Naive thymus-derived CD4-positive, alpha-beta T cell (primary cell): ENCODE data around the gene PROSER2. TPM values are rescaled to one million over a fixed set of nuclear protein-coding genes. Genes with fewer than 3 reads are reported as not detected.

ENCODE experiments used
- ATAC-seq: fragments of 150-1000 bp; cut with Tn5 transposase; 2 replicates; pipeline ENCODE4 v1.10.0; 2021; ENCODE audit warnings: mild to moderate bottlenecking, moderate library complexity
- CTCF ChIA-PET: fragments of 350-600 bp; sonication (Branson Sonifier 250); formaldehyde crosslinking; loops from one replicate; lab custom pipeline; 2021; ENCODE audit warnings: antibody characterized with exemption; lab: Charles Lee
- POLR2A ChIA-PET: fragments of 350-600 bp; sonication (Branson Sonifier 250); formaldehyde crosslinking; loops from one replicate; lab custom pipeline; 2021; ENCODE audit warnings: antibody characterized with exemption, inconsistent platforms; lab: Charles Lee
- DNase-seq, 9 donors: peaks; one replicate each; pipeline versions ENCODE4 v3.0.0 to v3.0.0-alpha.2; 2020 to 2022; ENCODE audit warnings: mixed read lengths in 1 of 9
- H3K27ac ChIP-seq: one replicate; pipeline ENCODE4 v1.7.0; 2013; ENCODE audit warnings: mild to moderate bottlenecking, low read depth, low read length, moderate library complexity
- H3K27me3 ChIP-seq, 2 donors: one replicate each; pipeline ENCODE4 v1.7.0; 2013; ENCODE audit warnings: low read length in 2 of 2, mild to moderate bottlenecking in 2 of 2, moderate library complexity in 2 of 2; ENCODE audit not compliant: control insufficient read depth in 2 of 2, insufficient read depth in 2 of 2
- H3K36me3 ChIP-seq, 3 experiments: 1 replicate in 2 of 3; 2 replicates in 1 of 3; pipeline ENCODE4 v1.7.0; 2013; ENCODE audit warnings: low read length in 3 of 3, mild to moderate bottlenecking in 3 of 3, moderate library complexity in 1 of 3; ENCODE audit not compliant: insufficient read depth in 3 of 3, control insufficient read depth in 2 of 3
- H3K4me1 ChIP-seq, 2 donors: one replicate each; pipeline ENCODE4 v1.7.0; 2013; ENCODE audit warnings: low read length in 2 of 2, mild to moderate bottlenecking in 2 of 2, moderate library complexity in 1 of 2; ENCODE audit not compliant: control insufficient read depth in 2 of 2, insufficient read depth in 2 of 2
- H3K4me3 ChIP-seq: 2 replicates; pipeline ENCODE4 v1.7.0; 2013; ENCODE audit warnings: mild to moderate bottlenecking, low read length
- H3K9me3 ChIP-seq, 3 experiments: 1 replicate in 2 of 3; 2 replicates in 1 of 3; pipeline ENCODE4 v1.7.0; 2013; ENCODE audit warnings: low read length in 3 of 3; ENCODE audit not compliant: control insufficient read depth in 2 of 3
- H3K27ac Mint-ChIP-seq, 9 donors: one replicate each; pipeline ENCODE4 v1.8.0; 2020 to 2022; ENCODE audit warnings: mixed read lengths in 9 of 9, mild to moderate bottlenecking in 8 of 9, moderate library complexity in 5 of 9, inconsistent platforms in 2 of 9
- H3K27me3 Mint-ChIP-seq, 5 donors: one replicate each; pipeline ENCODE4 v1.8.0; 2021 to 2022; ENCODE audit warnings: mixed read lengths in 5 of 5, mild to moderate bottlenecking in 1 of 5
- H3K36me3 Mint-ChIP-seq, 5 donors: one replicate each; pipeline ENCODE4 v1.8.0; 2020 to 2022; ENCODE audit warnings: mixed read lengths in 5 of 5, mild to moderate bottlenecking in 3 of 5, inconsistent platforms in 1 of 5
- H3K4me1 Mint-ChIP-seq, 7 donors: one replicate each; pipeline ENCODE4 v1.8.0; 2020 to 2022; ENCODE audit warnings: mixed read lengths in 7 of 7, mild to moderate bottlenecking in 3 of 7, inconsistent platforms in 1 of 7
- H3K4me3 Mint-ChIP-seq, 10 donors: one replicate each; pipeline ENCODE4 v1.8.0; 2020 to 2022; ENCODE audit warnings: mild to moderate bottlenecking in 10 of 10, mixed read lengths in 10 of 10, moderate library complexity in 6 of 10, inconsistent platforms in 2 of 10
- H3K9me3 Mint-ChIP-seq, 11 donors: one replicate each; pipeline ENCODE4 v1.8.0; 2020 to 2022; ENCODE audit warnings: mixed read lengths in 11 of 11, mild to moderate bottlenecking in 4 of 11, inconsistent platforms in 1 of 11, moderate library complexity in 1 of 11
- intact Hi-C, 2 donors: fragments of 100-400 bp; cut with micrococcal nuclease; formaldehyde crosslinking; loops; one replicate each; pipeline ENCODE4 v1.15.1; 2023
- polyA plus RNA-seq, 2 donors: library from polyadenylated mRNA; unstranded; fragments of 300-500 nt; fragmentation: Illumina TruSeq; gene quantifications; one replicate each; pipeline ENCODE4 v1.2.3, GENCODE V29; 2021
- total RNA-seq, 6 experiments: library from RNA in 5 of 6; stranded (reverse) in 5 of 6; gene quantifications; 1 replicate in 5 of 6; 2 replicates in 1 of 6; pipeline ENCODE4 v1.2.3 and lab custom pipeline; 2021 to 2026

The PROSER2 gene
- total and polyA plus RNA-seq, 7 experiments from 2014 or later, result 0.07 to 4.9 (median 2.2) TPM

DNA sequence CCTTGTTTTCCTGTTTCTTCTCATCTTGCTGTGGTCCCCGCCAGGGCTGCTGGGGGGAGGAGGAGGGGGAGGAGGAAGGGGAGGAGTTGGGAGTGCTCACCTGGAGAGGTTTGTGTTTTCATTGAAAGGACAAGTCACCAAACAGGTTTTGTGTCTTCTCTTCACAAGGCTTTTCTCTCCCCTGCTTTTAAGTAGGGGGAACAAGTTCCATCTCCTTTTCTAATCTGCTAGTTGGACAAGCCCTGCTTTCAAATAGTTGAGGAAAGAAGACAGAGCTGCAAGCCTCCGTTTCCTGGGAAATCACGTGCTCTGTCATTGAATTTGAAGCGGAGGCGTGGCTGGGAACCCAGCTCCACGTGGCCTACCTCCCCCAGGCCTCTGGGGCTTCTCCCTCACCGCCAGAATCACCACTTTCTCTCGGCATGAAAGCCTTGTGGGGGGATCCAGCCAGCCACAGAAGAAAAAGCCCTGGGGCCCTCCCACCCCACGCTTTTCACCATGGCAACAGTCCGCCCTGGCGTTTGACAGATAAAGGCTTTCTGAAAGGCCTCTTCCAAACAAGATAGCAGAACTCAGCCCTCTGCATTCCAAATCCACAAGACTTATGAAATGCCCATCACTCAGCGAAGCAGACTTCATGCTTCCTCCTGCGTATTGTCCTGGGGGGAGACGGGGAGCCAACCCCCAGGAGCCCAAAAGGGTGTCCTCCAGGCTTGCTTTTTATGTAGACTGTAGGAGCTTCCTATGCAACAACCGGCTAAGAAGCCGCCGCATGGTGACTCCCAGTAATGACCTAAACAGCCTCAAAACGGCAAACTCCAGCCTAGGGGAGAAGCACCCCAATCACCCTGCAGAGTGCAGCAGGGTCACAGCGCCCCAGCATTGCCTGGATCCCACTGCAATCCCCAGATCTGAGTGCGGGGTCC lies 51.7 kb downstream of the PROSER2 start:
- peaks cover 11 to 39% (median 29%) of the 10 kb centered on the region in 7 donors for H3K4me1 Mint-ChIP-seq
- Histone ChIP-seq H3K27ac (no peak overlapping the region), H3K9me3 (no peaks in the 10 kb centered on the region), H3K36me3 (no peaks in the 10 kb centered on the region), H3K4me3 (no peak overlapping the region), H3K4me1 (peaks cover 7 to 22% of the 10 kb centered on the region in 2 donors), H3K27me3 (no peaks in the 10 kb centered on the region)
- ChIA-PET POLR2A (no interaction called here), CTCF (no interaction called here)
- peaks cover 0 to 34% (median 0%) of the 10 kb centered on the region in 5 donors for H3K27me3 Mint-ChIP-seq
- ATAC-seq (peak; percentile 70), DNase-seq (peak in 8 of 9 donors; percentile 10 to 42 (median 28))
- H3K9me3 Mint-ChIP-seq, result peaks cover 0 to 2% (median 0%) of the 10 kb centered on the region in 11 donors
- H3K36me3 Mint-ChIP-seq, result no peaks in the 10 kb centered on the region
- H3K27ac Mint-ChIP-seq, result peak overlapping the region in 6 of 9 donors; percentile 31 to 78 (median 64)
- peak overlapping the region in 9 of 10 donors; percentile 16 to 68 (median 61) for H3K4me3 Mint-ChIP-seq
- intact Hi-C loops, result no loop called here

DNA sequence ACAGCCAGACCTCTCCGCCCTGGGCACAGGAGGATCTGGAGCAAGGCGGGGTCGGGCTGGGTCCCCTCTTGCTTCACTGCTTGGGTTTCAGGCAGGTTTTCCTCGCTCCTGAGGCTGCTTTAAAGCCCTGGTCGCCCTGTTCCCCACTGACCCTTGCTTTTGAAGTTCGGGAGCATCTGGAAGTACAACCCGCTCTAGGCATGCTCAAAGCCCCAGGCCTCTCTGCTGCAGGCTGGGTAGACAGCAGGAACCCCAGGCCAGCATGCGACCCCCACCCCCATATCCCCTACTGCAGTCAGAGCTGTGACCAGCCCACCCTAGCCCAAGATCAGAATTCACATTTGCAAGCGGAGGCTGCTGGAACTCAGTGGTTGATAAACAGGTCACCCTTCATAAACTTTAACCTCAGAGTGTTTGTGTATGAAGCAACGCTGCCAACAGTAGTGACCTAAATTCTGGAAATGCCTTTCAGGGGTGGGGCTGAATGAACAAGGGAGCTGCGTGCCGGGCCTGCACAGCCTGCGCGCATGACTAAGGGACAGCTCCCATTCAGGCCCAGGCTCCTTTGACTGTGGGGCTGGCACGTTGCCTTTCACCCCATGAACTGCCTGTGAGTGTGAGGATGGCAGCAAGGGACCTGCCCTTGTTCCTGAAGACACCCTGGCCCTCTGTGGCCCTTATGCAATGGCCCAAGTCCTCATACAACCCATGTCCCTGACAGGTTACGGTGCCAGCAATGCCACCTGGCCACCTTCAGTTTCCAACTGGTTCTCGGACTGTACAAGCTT lies 52.5 kb downstream of the PROSER2 start:
- H3K27me3 Mint-ChIP-seq, result peaks cover 0 to 29% (median 0%) of the 10 kb centered on the region in 5 donors
- H3K27ac Mint-ChIP-seq, result peak overlapping the region in 3 of 9 donors; percentile 25 to 73 (median 52)

DNA sequence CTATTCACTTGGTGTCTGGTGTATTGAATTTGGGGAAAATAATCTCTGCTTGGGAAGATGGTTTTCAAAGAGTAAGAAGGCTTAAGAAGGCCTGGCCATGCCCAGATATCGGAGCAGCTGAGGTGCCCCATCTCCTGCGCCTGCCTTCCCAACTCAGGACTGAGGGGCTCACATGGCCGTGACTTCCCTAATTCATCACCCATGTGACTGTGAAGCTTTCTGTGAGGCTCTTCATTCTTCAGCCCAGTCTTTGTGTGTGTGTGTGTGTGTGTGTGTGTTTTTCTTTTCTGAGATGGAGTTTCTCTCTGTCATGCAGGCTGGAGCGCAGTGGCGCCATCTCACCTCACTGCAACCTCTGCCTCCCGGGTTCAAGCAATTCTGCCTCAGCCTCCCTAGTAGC lies 53.2 kb downstream of the PROSER2 start:
- no peaks in the 10 kb centered on the region for H3K36me3 ChIP-seq
- H3K9me3 ChIP-seq, result no peaks in the 10 kb centered on the region
- intact Hi-C loops, result no loop called here
- Mint-ChIP-seq H3K27ac (no peak overlapping the region), H3K9me3 (peaks cover 0 to 2% (median 0%) of the 10 kb centered on the region in 11 donors), H3K36me3 (no peaks in the 10 kb centered on the region), H3K4me3 (no peak overlapping the region), H3K27me3 (peaks cover 0 to 25% (median 0%) of the 10 kb centered on the region in 5 donors), H3K4me1 (peaks cover 7 to 33% (median 23%) of the 10 kb centered on the region in 7 donors)
- ChIA-PET POLR2A (no interaction called here), CTCF (no interaction called here)
- H3K4me3 ChIP-seq, result no peak overlapping the region
- ATAC-seq (no peak), DNase-seq (no peak)
- no peak overlapping the region for H3K27ac ChIP-seq
- peaks cover 7 to 19% of the 10 kb centered on the region in 2 donors for H3K4me1 ChIP-seq
- no peaks in the 10 kb centered on the region for H3K27me3 ChIP-seq

More for the DNA sequence above, 52.5 kb downstream of the PROSER2 start:
- Histone ChIP-seq H3K36me3 (no peaks in the 10 kb centered on the region), H3K27ac (no peak overlapping the region), H3K4me3 (no peak overlapping the region), H3K9me3 (no peaks in the 10 kb centered on the region), H3K4me1 (peaks cover 7 to 22% of the 10 kb centered on the region in 2 donors), H3K27me3 (no peaks in the 10 kb centered on the region)
- intact Hi-C loops, result no loop called here
- DNase-seq (no peak), ATAC-seq (no peak)
- H3K36me3 Mint-ChIP-seq, result no peaks in the 10 kb centered on the region
- peaks cover 0 to 2% (median 0%) of the 10 kb centered on the region in 11 donors for H3K9me3 Mint-ChIP-seq
- peak overlapping the region in 1 of 10 donors; percentile 68 for H3K4me3 Mint-ChIP-seq
- H3K4me1 Mint-ChIP-seq, result peaks cover 11 to 38% (median 29%) of the 10 kb centered on the region in 7 donors
- CTCF ChIA-PET, result no interaction called here
- POLR2A ChIA-PET, result no interaction called here

DNA sequence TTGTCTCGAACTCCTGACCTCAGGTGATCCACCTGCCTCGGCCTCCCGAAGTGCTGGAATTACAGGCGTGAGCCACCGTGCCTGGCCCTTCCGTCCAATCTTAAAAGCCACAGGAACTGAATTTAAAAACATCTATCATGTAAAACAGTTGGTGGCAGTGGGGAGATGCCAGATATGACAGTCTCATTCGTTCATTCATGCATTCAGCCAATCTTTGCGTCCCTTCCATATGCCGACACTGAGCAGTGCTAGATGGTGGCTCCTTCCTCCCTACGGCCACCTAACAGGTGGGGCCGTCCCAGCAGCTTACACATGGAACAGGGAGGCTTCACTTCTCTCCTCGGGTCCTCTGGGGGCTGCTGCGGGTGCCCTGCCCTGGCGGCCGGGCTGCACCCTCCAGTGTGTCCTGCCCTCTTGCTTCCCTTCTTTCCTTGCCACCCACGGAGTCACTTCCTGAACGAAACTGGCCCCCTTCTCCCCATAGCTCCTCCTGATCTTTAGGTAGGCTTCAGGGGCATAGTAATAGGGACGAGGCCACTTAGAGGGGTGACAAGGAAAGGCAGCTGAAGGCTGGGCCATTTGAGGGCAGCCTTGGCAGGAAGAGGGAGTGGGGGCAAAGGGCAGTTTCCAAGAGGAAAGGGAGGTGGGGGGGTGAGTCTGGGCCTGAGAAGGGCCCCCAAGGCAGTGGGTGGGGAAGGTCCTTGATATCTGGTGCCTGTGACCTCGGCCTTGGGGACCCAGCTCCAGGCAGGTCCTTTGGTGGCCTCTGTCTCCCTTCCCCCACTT lies 53.8 kb downstream of the PROSER2 start:
- ChIA-PET POLR2A (no interaction called here), CTCF (no interaction called here)
- peak overlapping the region in 1 of 9 donors; percentile 55 for H3K27ac Mint-ChIP-seq
- ATAC-seq, result no peak
- no peaks in the 10 kb centered on the region for H3K27me3 ChIP-seq
- H3K9me3 Mint-ChIP-seq, result peaks cover 0 to 2% (median 0%) of the 10 kb centered on the region in 11 donors
- H3K4me3 Mint-ChIP-seq, result no peak overlapping the region
- H3K4me3 ChIP-seq, result no peak overlapping the region
- peaks cover 3 to 12% of the 10 kb centered on the region in 2 donors for H3K4me1 ChIP-seq
- H3K27me3 Mint-ChIP-seq, result peaks cover 0 to 19% (median 0%) of the 10 kb centered on the region in 5 donors
- intact Hi-C loops, result no loop called here
- no peak for DNase-seq
- H3K27ac ChIP-seq, result no peak overlapping the region
- no peaks in the 10 kb centered on the region for H3K9me3 ChIP-seq
- no peaks in the 10 kb centered on the region for H3K36me3 ChIP-seq
- H3K4me1 Mint-ChIP-seq, result peaks cover 4 to 27% (median 17%) of the 10 kb centered on the region in 7 donors
- H3K36me3 Mint-ChIP-seq, result no peaks in the 10 kb centered on the region

DNA sequence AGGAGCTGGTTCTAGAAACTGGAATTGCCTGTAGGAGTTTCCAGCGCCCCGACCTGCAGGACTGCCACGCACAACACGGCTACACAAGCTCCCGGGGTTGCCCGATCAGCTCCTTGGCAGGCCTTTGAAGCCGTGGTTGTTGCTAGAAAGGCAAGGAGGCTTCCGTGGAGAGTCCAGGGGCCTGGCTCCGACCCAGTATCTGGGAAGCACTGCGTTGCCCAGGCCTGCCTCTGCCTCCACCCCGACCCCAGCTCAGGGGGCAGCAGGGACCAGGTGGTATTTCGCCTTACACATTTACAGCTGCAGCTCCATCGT lies 54.4 kb downstream of the PROSER2 start:
- Mint-ChIP-seq H3K27me3 (peaks cover 0 to 15% (median 0%) of the 10 kb centered on the region in 5 donors), H3K27ac (no peak overlapping the region), H3K4me1 (peaks cover 0 to 26% (median 16%) of the 10 kb centered on the region in 7 donors), H3K4me3 (no peak overlapping the region), H3K9me3 (peaks cover 0 to 2% (median 0%) of the 10 kb centered on the region in 11 donors), H3K36me3 (no peaks in the 10 kb centered on the region)
- DNase-seq, result no peak
- Histone ChIP-seq H3K36me3 (no peaks in the 10 kb centered on the region), H3K4me3 (no peak overlapping the region), H3K4me1 (peaks cover 4 to 12% of the 10 kb centered on the region in 2 donors), H3K9me3 (no peaks in the 10 kb centered on the region), H3K27me3 (no peaks in the 10 kb centered on the region), H3K27ac (no peak overlapping the region)
- POLR2A ChIA-PET, result no interaction called here
- ATAC-seq, result no peak
- CTCF ChIA-PET, result no interaction called here
- intact Hi-C loops, result no loop called here

DNA sequence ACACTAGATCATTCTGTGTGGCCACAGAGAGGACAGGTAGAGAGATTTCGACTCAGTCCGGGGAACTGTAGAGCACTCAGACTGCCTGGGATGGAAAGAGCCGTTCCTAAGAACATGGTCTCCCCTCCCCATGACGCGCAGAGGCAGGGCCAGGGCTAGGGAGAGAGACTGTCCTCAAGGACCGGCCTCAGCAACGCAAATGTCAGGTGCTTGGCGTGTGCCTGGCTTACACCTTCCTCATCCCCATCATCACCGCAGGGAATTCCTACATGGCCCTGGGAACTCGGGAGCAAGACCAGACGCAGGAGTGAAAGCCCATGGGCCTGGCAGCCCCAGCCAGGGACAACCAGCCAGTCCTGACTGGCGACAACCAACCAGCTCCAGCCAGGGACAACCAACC lies 55.6 kb downstream of the PROSER2 start:
- H3K4me1 ChIP-seq, result peaks cover 8 to 12% of the 10 kb centered on the region in 2 donors
- H3K27ac ChIP-seq, result no peak overlapping the region
- ChIA-PET CTCF (no interaction called here), POLR2A (interaction anchor here (0.6 kb wide), 1 partner anchor 102 kb away, joined by 3 read pairs; no protein-coding TSS in a partner anchor)
- intact Hi-C loops, result no loop called here
- no peaks in the 10 kb centered on the region for H3K36me3 ChIP-seq
- H3K27me3 ChIP-seq, result no peaks in the 10 kb centered on the region
- peak overlapping the region in 1 of 9 donors; percentile 51 for H3K27ac Mint-ChIP-seq
- H3K9me3 ChIP-seq, result no peaks in the 10 kb centered on the region
- no peak overlapping the region for H3K4me3 Mint-ChIP-seq
- H3K27me3 Mint-ChIP-seq, result peaks cover 0 to 3% (median 0%) of the 10 kb centered on the region in 5 donors
- peaks cover 0 to 2% (median 0%) of the 10 kb centered on the region in 11 donors for H3K9me3 Mint-ChIP-seq
- H3K4me1 Mint-ChIP-seq, result peaks cover 0 to 24% (median 16%) of the 10 kb centered on the region in 7 donors
- DNase-seq, result no peak
- H3K4me3 ChIP-seq, result no peak overlapping the region
- H3K36me3 Mint-ChIP-seq, result no peaks in the 10 kb centered on the region
- ATAC-seq, result no peak
